Measurements from ENCODE around the gene SKAP2.

DNA sequence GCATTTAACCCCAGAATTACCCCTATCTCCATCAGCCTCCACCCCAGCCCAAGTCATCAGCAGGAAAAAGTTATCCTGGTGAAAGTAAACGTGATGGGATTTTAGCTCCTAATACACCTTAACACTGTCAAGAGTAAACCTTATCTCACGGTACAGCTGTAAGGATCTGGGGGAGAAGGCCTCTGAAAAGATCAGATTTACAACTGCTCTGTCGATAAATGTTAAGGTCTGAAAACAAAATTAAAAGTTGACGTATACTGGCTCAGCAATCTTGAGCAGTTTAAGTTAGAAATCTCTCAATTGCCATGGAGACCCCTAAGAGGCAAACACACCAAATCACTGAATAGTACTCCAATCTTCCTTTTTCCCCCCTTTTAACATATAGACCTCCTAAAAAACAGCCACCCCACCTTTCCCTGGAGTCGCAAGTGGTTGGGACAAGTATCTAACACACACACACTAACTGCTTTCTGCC, 6.1 kb downstream of the SKAP2 start:
- TF ChIP-seq SUZ12 (IDR thresholded peaks at IDR 0.05; ENCODE audit: extremely low read depth, insufficient read depth, insufficient read length), result peak; percentile 29
- TF ChIP-seq YY1 (IDR thresholded peaks at IDR 0.05; ENCODE audit: insufficient read depth, insufficient read length), result no peak
- TF ChIP-seq ZNF274 (IDR thresholded peaks at IDR 0.05; ENCODE audit: low read depth, low read length), result no peak

Measured in NT2/D1 (cell line).